Endothelial cell of umbilical vein (primary cell): ENCODE measurements around the gene SETD3. TPM values are rescaled to one million over a fixed set of nuclear protein-coding genes. Genes with fewer than 3 reads are reported as not detected.

Source experiments
- Bru-seq: library from RNA; stranded (reverse); fragments of 400-500 nt; gene quantifications from one replicate; lab custom pipeline; 2021; lab: Mats Ljungman, UMichigan
- BruChase-seq, 2 experiments: library from RNA; stranded (reverse); fragments of 400-500 nt; gene quantifications; one replicate each; lab custom pipeline; 2021; lab: Mats Ljungman, UMichigan
- BruUV-seq: library from RNA; stranded (reverse); fragments of 400-500 nt; replicated peaks from 2 replicates; lab custom pipeline; 2021; lab: Mats Ljungman, UMichigan
- CTCF ChIA-PET: fragments of 300-600, 350-600 bp; sonication (Branson Sonifier 250); formaldehyde crosslinking; loops from one replicate; lab custom pipeline; 2021; ENCODE audit warnings: antibody characterized with exemption, inconsistent platforms; lab: Charles Lee
- POLR2A ChIA-PET: fragments of 300-600, 350-600 bp; sonication (Branson Sonifier 250); formaldehyde crosslinking; loops from one replicate; lab custom pipeline; 2021; ENCODE audit warnings: antibody characterized with exemption, inconsistent platforms; lab: Charles Lee
- DNase-seq: peaks from one replicate; pipeline ENCODE4 v3.0.0-alpha.2; 2011; ENCODE audit warnings: low read depth, low spot score
- FAIRE-seq: peaks from 2 replicates; lab custom pipeline; 2011; peaks lifted over from hg19 to GRCh38; lab: Jason Lieb, UNC
- H2AFZ ChIP-seq: 2 replicates; pipeline ENCODE4 v1.6.0; 2012; ENCODE audit warnings: low read depth, low read length, control low read depth, inconsistent platforms
- H3K27ac ChIP-seq: 2 replicates; pipeline ENCODE4 v1.5.1; 2011; ENCODE audit warnings: low read depth, mild to moderate bottlenecking, control low read depth, low read length, moderate library complexity; ENCODE audit not compliant: insufficient read depth
- H3K27me3 ChIP-seq, 2 experiments: 2 replicates each; pipeline versions ENCODE4 v1.6.0 to v1.6.1; 2011; ENCODE audit warnings: low read length in 2 of 2, mixed read lengths in 1 of 2; ENCODE audit not compliant: control insufficient read depth in 2 of 2, insufficient read depth in 2 of 2
- H3K36me3 ChIP-seq, 2 experiments: 2 replicates in 1 of 2; 3 replicates in 1 of 2; pipeline ENCODE4 v1.5.1; 2011; ENCODE audit warnings: low read length in 2 of 2, mild to moderate bottlenecking in 1 of 2, moderate library complexity in 1 of 2; ENCODE audit not compliant: control insufficient read depth in 2 of 2, insufficient read depth in 2 of 2; ENCODE audit errors: extremely low read depth in 1 of 2
- H3K4me1 ChIP-seq: 3 replicates; pipeline ENCODE4 v1.5.1; 2011; ENCODE audit warnings: mild to moderate bottlenecking, low read length; ENCODE audit not compliant: control insufficient read depth, insufficient read depth; ENCODE audit errors: extremely low read depth
- H3K4me2 ChIP-seq: 2 replicates; pipeline ENCODE4 v1.6.1; 2011; ENCODE audit warnings: low read length, control low read depth, mixed read lengths; ENCODE audit not compliant: insufficient read depth
- H3K4me3 ChIP-seq, 3 experiments: fragments of 200-600 bp in 1 of 3; sonication (generic), shearing (Covaris generic) in 1 of 3; replicated peaks in 1 of 3; 2 replicates each; pipeline ENCODE4 v1.5.1; 2011 to 2016; ENCODE audit warnings: control low read depth in 3 of 3, low read length in 3 of 3, mild to moderate bottlenecking in 2 of 3, inconsistent platforms in 1 of 3, low read depth in 1 of 3, moderate library complexity in 1 of 3; ENCODE audit not compliant: insufficient read depth in 1 of 3
- H3K79me2 ChIP-seq: 2 replicates; pipeline ENCODE4 v1.6.0; 2012; ENCODE audit warnings: low read length, inconsistent platforms; ENCODE audit not compliant: control insufficient read depth, insufficient read depth
- H3K9ac ChIP-seq: replicated peaks from 2 replicates; pipeline ENCODE3; 2011; ENCODE audit warnings: low read length, control low read depth; ENCODE audit not compliant: insufficient read depth; ENCODE audit errors: extremely low read depth
- H3K9me1 ChIP-seq: replicated peaks from 3 replicates; pipeline ENCODE4 v1.6.0; 2011; ENCODE audit warnings: mild to moderate bottlenecking, low read length; ENCODE audit not compliant: control insufficient read depth, insufficient read depth; ENCODE audit errors: extremely low read depth
- H3K9me3 ChIP-seq: replicated peaks from 2 replicates; pipeline ENCODE4 v1.5.1; 2012; ENCODE audit warnings: low read length, inconsistent platforms; ENCODE audit not compliant: control insufficient read depth, insufficient read depth
- H4K20me1 ChIP-seq: replicated peaks from 2 replicates; pipeline ENCODE3; 2011; ENCODE audit warnings: mild to moderate bottlenecking, low read length; ENCODE audit not compliant: control insufficient read depth, insufficient read depth; ENCODE audit errors: extremely low read depth
- CTCF ChIP-seq, 2 donors: IDR thresholded peaks; 1 replicate in 1 of 2; 2 replicates in 1 of 2; pipeline ENCODE4 v1.5.1; 2011; ENCODE audit warnings: low read length in 2 of 2, mild to moderate bottlenecking in 2 of 2, moderate library complexity in 2 of 2, control low read depth in 1 of 2, inconsistent platforms in 1 of 2, low read depth in 1 of 2; ENCODE audit not compliant: insufficient read depth in 1 of 2; ENCODE audit errors: extremely low read depth in 1 of 2
- EZH2 ChIP-seq: IDR thresholded peaks from 2 replicates; pipeline ENCODE4 v1.6.1; 2012; ENCODE audit warnings: borderline replicate concordance, low read depth, mild to moderate bottlenecking, moderate library complexity, low read length, inconsistent platforms; ENCODE audit not compliant: severe bottlenecking
- MYC ChIP-seq: IDR thresholded peaks from one replicate; pipeline ENCODE4 v1.6.1; 2011; ENCODE audit warnings: mild to moderate bottlenecking, low read depth, low read length
- POLR2A ChIP-seq: IDR thresholded peaks from 2 replicates; pipeline ENCODE4 v1.6.1; 2012; ENCODE audit warnings: low read depth, mild to moderate bottlenecking, control low read depth, low read length
- dilution Hi-C: fragments of 300-500 bp; cut with MboI; formaldehyde crosslinking; loops from one replicate; pipeline ENCODE4 v1.15.0; 2019; ENCODE audit warnings: low sequenced_read_pairs; ENCODE audit not compliant: extremely low pct_ligation_motif_present
- intact Hi-C: fragments of 100-400 bp; cut with micrococcal nuclease; formaldehyde crosslinking; loops from one replicate; pipeline ENCODE4 v1.10.0; 2022
- long read RNA-seq: library from polyadenylated mRNA; stranded (forward); transcript quantifications from one replicate; pipeline ENCODE4 v2.0.0, GENCODE V29; 2021
- polyA minus RNA-seq, 3 experiments: library from RNA; depleted of rRNA, polyadenylated mRNA; stranded (reverse); fragments of >200 nt; gene quantifications; 1 replicate in 1 of 3; 2 replicates in 2 of 3; pipeline ENCODE4 v1.2.3, GENCODE V29; 2011
- polyA plus RNA-seq, 4 experiments: library from polyadenylated mRNA; depleted of rRNA in 3 of 4; stranded (reverse) in 3 of 4; unstranded in 1 of 4; fragments of >200 nt; gene quantifications; 2 replicates each; pipeline versions ENCODE4 v1.2.1 to v1.2.3, GENCODE V29; 2011 to 2012; ENCODE audit warnings: missing spikeins in 1 of 4
- total RNA-seq: library from RNA; stranded (reverse); gene quantifications from 2 replicates; pipeline ENCODE4 v1.2.3, GENCODE V29; 2021

Gene SETD3
- total RNA-seq (51.9 and 53.1 TPM in 2 replicates), polyA plus RNA-seq (18.1 and 18.7 TPM in 2 replicates), polyA minus RNA-seq (35.6 and 39.3 TPM in 2 replicates), Bru-seq, nascent RNA (percentile 84 among the genes with signal in this experiment), BruChase-seq, experiment 1, labeled RNA remaining after a 6-hour chase (percentile 83 among the genes with signal in this experiment), BruChase-seq, experiment 2, labeled RNA remaining after a 2-hour chase (percentile 92 among the genes with signal in this experiment)
- polyA plus RNA-seq (2011; cell fraction: cytosol; rRNA removed), result 23.4 and 23.7 TPM in 2 replicates
- polyA plus RNA-seq (2011; cell fraction: nucleus; rRNA removed), result 23.3 and 29.3 TPM in 2 replicates
- 38.7 and 46.1 TPM in 2 replicates for polyA plus RNA-seq (2012)
- 52.2 TPM for polyA minus RNA-seq (2011; cell fraction: cytosol; rRNA and poly(A)+ RNA removed)
- polyA minus RNA-seq (2011; cell fraction: nucleus; rRNA and poly(A)+ RNA removed), result 30.9 and 39.5 TPM in 2 replicates
- long read RNA-seq, transcript SETD3-202 (13 exons, 2,878 nt), result major isoform, 63 of 99 reads
- long read RNA-seq, partial matches to known transcripts, result 12 of 99 reads
- long read RNA-seq, other reads (novel, unspliced or antisense), result 19 of 99 reads

DNA sequence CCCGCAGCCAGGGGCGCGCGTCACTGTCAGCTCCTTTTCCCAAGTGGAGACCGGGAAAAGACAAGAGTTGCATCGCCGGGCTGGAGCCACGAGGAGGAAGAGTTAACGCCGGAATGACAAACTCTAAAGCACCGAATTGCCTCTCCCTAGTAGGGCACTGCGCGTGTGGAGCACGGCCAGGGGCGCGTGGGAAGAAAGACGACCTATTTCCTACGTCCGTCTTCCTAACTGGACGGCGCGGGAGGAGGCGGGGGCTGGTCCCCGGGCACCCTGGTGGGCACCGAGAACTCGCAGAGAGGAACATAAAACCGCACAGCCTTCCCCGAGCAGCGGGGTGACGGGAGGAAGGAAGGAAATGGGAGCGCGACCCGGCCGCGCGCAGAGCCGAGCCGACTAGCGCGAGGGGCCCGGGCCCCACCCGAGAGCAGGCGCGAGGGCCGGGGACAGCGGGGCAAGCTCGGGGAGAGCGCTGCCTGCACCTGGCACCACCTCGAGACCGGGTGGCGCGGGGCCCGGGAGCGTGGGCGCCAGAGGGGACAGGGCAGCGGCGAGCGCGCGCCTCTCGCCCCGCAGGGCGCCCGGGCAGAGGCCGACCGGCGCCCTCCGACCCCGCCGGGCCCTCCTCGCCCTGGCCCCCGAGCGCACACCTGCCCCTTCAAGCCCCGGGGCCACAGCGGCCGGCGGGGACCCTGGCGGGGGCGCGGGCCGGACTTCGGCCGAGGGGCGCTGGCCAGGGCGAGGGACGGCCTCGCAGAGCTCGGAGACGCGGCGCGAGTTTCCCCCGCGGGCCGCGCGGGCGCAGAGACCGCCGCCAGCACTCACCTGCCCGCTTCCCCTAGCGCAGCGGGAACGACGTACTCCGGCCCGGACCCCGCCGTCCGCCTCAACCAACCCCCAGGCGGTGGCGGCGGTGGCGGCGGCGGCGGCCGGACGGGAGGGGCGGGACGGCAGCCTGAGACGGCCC is at the start of gene SETD3:
Gene SETD3, minus strand, starts transcription at position 954 of the 964 bp plus-strand sequence. CDS start 15,054 bp downstream, outside the sequence.
- intact Hi-C loops, result loop anchor here (2.0 kb wide), 1 partner anchor 761 kb away; no protein-coding TSS in a partner anchor

DNA sequence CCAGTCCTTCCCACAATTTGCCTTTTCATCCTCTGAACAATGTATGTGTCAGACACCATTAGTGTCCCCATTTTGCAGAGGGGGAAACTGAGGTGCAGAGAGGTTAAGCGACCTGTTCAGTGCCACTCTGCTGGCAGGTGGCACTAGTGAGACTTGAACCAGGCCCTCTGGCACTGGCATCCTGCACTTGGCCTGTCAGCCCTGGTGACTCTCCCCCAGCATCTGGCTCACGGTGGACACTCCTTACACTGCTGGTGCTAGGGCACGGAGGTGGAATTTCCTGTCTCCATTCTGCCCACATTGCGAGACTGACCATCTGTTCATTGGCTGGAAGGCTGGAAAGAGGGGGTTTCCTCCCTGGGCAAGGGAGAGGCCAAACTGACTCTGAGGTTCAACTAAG is 49.2 kb upstream of the SETD3 start:
- ChIA-PET POLR2A (no interaction called here), CTCF (no interaction called here)
- DNase-seq, result peak; percentile 74

More for the DNA sequence above, at the start of gene SETD3:
- H4K20me1 ChIP-seq, result peaks cover 17% of the 10 kb centered on the region
- H3K27ac ChIP-seq, result peak within 1 kb of the TSS; percentile 66
- peaks cover 23% of the 10 kb centered on the region for H3K4me1 ChIP-seq
- H3K9me1 ChIP-seq, result no peaks in the 10 kb centered on the region
- dilution Hi-C loops, result no loop called here
- no TSS peak for BruUV-seq
- H3K79me2 ChIP-seq, result peaks cover 86% of the 10 kb centered on the region
- peak within 1 kb of the TSS; percentile 76 to 99 (median 86) for H3K4me3 ChIP-seq
- CTCF ChIA-PET, result interaction anchor here (0.7 to 1.4 kb wide), 6 partner anchors 11 to 87 kb away, joined by 3 to 7 read pairs (median 4); no protein-coding TSS in a partner anchor
- POLR2A ChIA-PET, result interaction anchor here (1.1 to 2.2 kb wide), 3 partner anchors 11 to 312 kb away, joined by 3 to 7 read pairs (median 4); no protein-coding TSS in a partner anchor
- DNase-seq (peak; percentile 58), FAIRE-seq (no peak)
- H3K27me3 ChIP-seq, result no peaks in the 10 kb centered on the region
- H3K4me2 ChIP-seq, result peak within 1 kb of the TSS; percentile 95
- no peaks in the 10 kb centered on the region for H3K36me3 ChIP-seq
- H3K9me3 ChIP-seq, result no peaks in the 10 kb centered on the region
- TF ChIP-seq EZH2 (no peak), POLR2A (no peak), MYC (no peak)
- H2AFZ ChIP-seq, result peak within 1 kb of the TSS; percentile 67
- peak within 1 kb of the TSS; percentile 87 for H3K9ac ChIP-seq

More for the DNA sequence above, 49.2 kb upstream of the SETD3 start:
- no peak overlapping the region for H3K9ac ChIP-seq
- H4K20me1 ChIP-seq, result no peaks in the 10 kb centered on the region
- no peaks in the 10 kb centered on the region for H3K9me3 ChIP-seq
- H3K27ac ChIP-seq, result peak overlapping the region; percentile 84
- TF ChIP-seq CTCF (IDR thresholded peaks at IDR 0.05; ENCODE audit: extremely low read depth in 1 of 2, insufficient read depth in 1 of 2, low read depth in 1 of 2, low read length in 2 of 2) (peak in 1 of 2 donors; percentile 29), MYC (no peak)
- peaks cover 27% of the 10 kb centered on the region for H3K4me1 ChIP-seq
- no peaks in the 10 kb centered on the region for H3K36me3 ChIP-seq
- intact Hi-C loops, result loop anchor here (2.0 to 10.0 kb wide), 3 partner anchors 33 to 225 kb away; no protein-coding TSS in a partner anchor
- dilution Hi-C loops, result no loop called here
- no peaks in the 10 kb centered on the region for H3K27me3 ChIP-seq
- peak; percentile 76 for FAIRE-seq
- no peaks in the 10 kb centered on the region for H3K79me2 ChIP-seq
- BruUV-seq, result no TSS peak
- no peak overlapping the region for H3K4me3 ChIP-seq
- no peaks in the 10 kb centered on the region for H3K9me1 ChIP-seq
- no peak overlapping the region for H2AFZ ChIP-seq
- H3K4me2 ChIP-seq, result no peak overlapping the region
